ENCODE results near the gene HOXC5. TPM values are rescaled to one million over a fixed set of nuclear protein-coding genes. Genes with fewer than 3 reads are reported as not detected.

Gene HOXC5
- total RNA-seq, 4 donors from 2014 or later: 0.36 to 1.4 TPM; not detected in 2

GRCh38 chr12:53988541-53989226 is 44.2 kb upstream of the HOXC5 start:
- peaks cover 62 to 63% of the 10 kb centered on the region in 2 donors for H3K4me1 ChIP-seq
- H3K36me3 ChIP-seq: no peaks in the 10 kb centered on the region
- no peak for DNase-seq
- no peaks in the 10 kb centered on the region for H3K9me3 ChIP-seq
- H3K27ac ChIP-seq: peak overlapping the region; percentile 94 to 100 (median 98)
- TF ChIP-seq CTCF (IDR thresholded peaks at IDR 0.05 in 4 of 5, conservative IDR thresholded peaks at IDR 0.05 in 1 of 5) (no peak), POLR2A (IDR thresholded peaks at IDR 0.05) (no peak)
- peak overlapping the region; percentile 36 to 53 (median 47) for H3K4me3 ChIP-seq
- intact Hi-C loops (cut with DNase I; ENCODE audit: low total_unique reads): loop anchor here (5.0 kb wide), 1 partner anchor 294 kb away; the partner anchor contains the start of genes CBX5 and HNRNPA1
- ATAC-seq: no peak
- peaks cover 0 to 5% (median 0%) of the 10 kb centered on the region in 3 donors for H3K27me3 ChIP-seq
- in situ Hi-C loops (cut with MboI; ENCODE audit: low sequenced_read_pairs in 4 of 4): loop anchor here (10.0 to 25.0 kb wide), 4 partner anchors 216 to 1724 kb away; partner anchors contain the start of genes GPR84 (in 2 of the 4), BLOC1S1 (in 1 of the 4), ITGA7 (in 1 of the 4) and RDH5 (in 1 of the 4)

DNA sequence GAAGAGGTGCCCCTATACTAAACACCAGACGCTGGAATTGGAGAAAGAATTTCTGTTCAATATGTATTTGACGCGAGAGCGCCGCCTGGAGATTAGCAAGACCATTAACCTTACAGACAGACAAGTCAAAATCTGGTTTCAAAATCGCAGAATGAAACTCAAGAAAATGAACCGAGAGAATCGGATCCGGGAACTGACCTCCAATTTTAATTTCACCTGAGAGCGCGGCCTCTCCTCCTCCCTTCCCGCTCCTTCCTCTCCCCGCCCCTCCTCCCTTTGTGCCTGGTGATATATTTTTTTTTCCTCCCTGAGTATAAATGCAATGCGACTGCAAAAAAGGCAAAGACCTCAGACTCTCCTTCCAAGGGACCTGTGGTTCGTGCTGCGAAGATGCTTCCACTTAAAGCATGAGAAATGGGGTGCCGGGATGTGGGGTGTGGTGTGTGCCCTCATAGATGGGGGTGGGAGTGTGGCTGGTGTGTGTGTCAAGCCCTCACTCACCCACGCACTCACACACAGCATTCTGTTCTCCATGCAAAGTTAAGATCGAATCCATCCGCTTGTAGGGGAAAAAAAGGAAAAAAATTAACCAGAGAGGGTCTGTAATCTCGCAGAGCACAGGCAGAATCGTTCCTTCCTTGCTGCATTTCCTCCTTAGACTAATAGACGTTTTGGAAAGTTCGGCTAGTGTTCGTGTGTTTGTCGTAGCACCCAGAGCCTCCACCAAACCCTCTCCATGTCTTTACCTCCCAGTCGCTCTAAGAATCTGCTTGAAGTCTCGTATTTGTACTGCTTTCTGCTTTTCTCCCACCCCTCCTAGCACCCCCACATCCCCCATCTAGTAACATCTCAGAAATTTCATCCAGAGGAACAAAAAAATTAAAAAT is 43.4 kb upstream of the HOXC5 start:
- no peaks in the 10 kb centered on the region for H3K9me3 ChIP-seq
- peak overlapping the region; percentile 36 to 53 (median 47) for H3K4me3 ChIP-seq
- intact Hi-C loops (cut with DNase I; ENCODE audit: low total_unique reads): loop anchor here (5.0 to 10.0 kb wide), 3 partner anchors 293 to 1735 kb away; partner anchors contain the start of genes CBX5, CD63, HNRNPA1 and RDH5
- ATAC-seq: no peak
- no peak for TF ChIP-seq POLR2A (IDR thresholded peaks at IDR 0.05)
- peak in 4 of 5 experiments; percentile 3 to 48 (median 28) for TF ChIP-seq CTCF (IDR thresholded peaks at IDR 0.05 in 4 of 5, conservative IDR thresholded peaks at IDR 0.05 in 1 of 5)
- H3K27ac ChIP-seq: peak overlapping the region; percentile 94 to 100 (median 98)
- H3K27me3 ChIP-seq: no peaks in the 10 kb centered on the region
- in situ Hi-C loops (cut with MboI; ENCODE audit: low sequenced_read_pairs in 4 of 4): loop anchor here (10.0 to 25.0 kb wide), 4 partner anchors 215 to 1723 kb away; partner anchors contain the start of genes GPR84 (in 2 of the 4), BLOC1S1 (in 1 of the 4), ITGA7 (in 1 of the 4) and RDH5 (in 1 of the 4)
- H3K4me1 ChIP-seq: peaks cover 63% of the 10 kb centered on the region in 2 donors
- no peaks in the 10 kb centered on the region for H3K36me3 ChIP-seq
- DNase-seq: no peak

DNA sequence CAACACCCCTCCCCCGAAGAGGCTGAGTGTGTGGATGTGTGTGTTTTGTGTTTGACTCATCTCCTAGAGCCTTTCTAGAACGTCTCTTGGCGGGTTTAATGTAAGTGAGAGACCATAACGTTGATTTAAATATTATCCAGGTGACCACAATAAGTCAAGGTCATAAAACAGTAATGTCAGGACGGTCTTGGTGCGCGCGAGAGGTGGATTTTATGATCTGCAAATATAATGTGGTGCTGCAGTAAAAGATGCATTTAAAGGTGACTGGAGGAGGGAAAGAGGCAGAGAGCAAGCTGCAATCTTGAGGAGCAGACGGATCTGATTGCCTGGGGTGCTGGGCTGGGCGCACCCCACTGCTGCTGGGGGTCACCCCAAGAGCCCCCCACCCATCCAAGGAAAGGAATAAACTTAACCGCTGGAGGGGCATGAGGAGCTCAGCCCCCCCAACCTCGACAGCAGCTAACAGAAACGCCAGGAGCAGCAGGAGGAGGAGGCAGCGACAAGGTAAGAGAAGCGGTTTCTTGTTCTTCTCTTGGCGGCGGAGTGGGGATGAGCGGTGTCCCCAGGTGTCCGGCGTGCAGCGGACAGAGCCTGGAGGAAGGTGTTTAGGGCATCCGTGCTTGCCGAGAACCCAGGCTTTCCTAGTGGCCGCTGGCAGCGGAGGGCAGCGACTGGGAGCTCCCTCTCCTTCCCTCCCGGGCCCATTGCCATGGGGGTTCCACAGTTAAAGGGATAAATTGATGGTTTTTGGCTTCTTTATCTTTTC is 42.4 kb upstream of the HOXC5 start:
- H3K36me3 ChIP-seq: no peaks in the 10 kb centered on the region
- DNase-seq (no peak), ATAC-seq (no peak)
- in situ Hi-C loops (cut with MboI; ENCODE audit: low sequenced_read_pairs in 4 of 4): loop anchor here in 3 of 4 donors (25.0 kb wide), 3 partner anchors 222 to 1722 kb away; partner anchors contain the start of genes GPR84 (in 2 of the 3), BLOC1S1 (in 1 of the 3), ITGA7 (in 1 of the 3) and RDH5 (in 1 of the 3)
- H3K4me1 ChIP-seq: peaks cover 63% of the 10 kb centered on the region in 2 donors
- intact Hi-C loops (cut with DNase I; ENCODE audit: low total_unique reads): loop anchor here (10.0 kb wide), 2 partner anchors 946 to 1734 kb away; partner anchors contain the start of genes CD63 and RDH5
- H3K4me3 ChIP-seq: peak overlapping the region; percentile 43 to 56 (median 47)
- no peak for TF ChIP-seq CTCF (IDR thresholded peaks at IDR 0.05 in 4 of 5, conservative IDR thresholded peaks at IDR 0.05 in 1 of 5)
- TF ChIP-seq POLR2A (IDR thresholded peaks at IDR 0.05): no peak
- no peaks in the 10 kb centered on the region for H3K27me3 ChIP-seq
- peak overlapping the region; percentile 94 to 100 (median 98) for H3K27ac ChIP-seq
- H3K9me3 ChIP-seq: no peaks in the 10 kb centered on the region
